ENCODE data around the gene SSPN. TPM values are rescaled to one million over a fixed set of nuclear protein-coding genes. Genes with fewer than 3 reads are reported as not detected.

The SSPN gene
- polyA plus RNA-seq, 1 donor: 11.5 TPM

GRCh38 chr12:26282339-26282940 lies 87.1 kb downstream of the SSPN start:
- DNase-seq: no peak
- Histone ChIP-seq H3K4me3 (ENCODE audit: low read length) (no peak overlapping the region), H3K9me3 (ENCODE audit: control insufficient read depth, low read depth, low read length) (no peaks in the 10 kb centered on the region), H3K36me3 (ENCODE audit: control insufficient read depth, insufficient read depth, low read length) (no peaks in the 10 kb centered on the region), H3K27ac (ENCODE audit: low read length) (no peak overlapping the region), H3K27me3 (ENCODE audit: control insufficient read depth, insufficient read depth, low read length) (no peaks in the 10 kb centered on the region), H3K4me1 (ENCODE audit: control insufficient read depth, insufficient read depth, low read length) (no peaks in the 10 kb centered on the region)
- 83% methylated on average over 1 of the region's 4 CpGs for WGBS (ENCODE audit: insufficient coverage, low lambda C conversion rate)

GRCh38 chr12:26283046-26283445 lies 87.7 kb downstream of the SSPN start:
- WGBS (ENCODE audit: insufficient coverage, low lambda C conversion rate): 0% methylated on average over 1 of the region's 1 CpG
- no peaks in the 10 kb centered on the region for H3K27me3 ChIP-seq (ENCODE audit: control insufficient read depth, insufficient read depth, low read length)
- no peaks in the 10 kb centered on the region for H3K9me3 ChIP-seq (ENCODE audit: control insufficient read depth, low read depth, low read length)
- DNase-seq: no peak
- no peaks in the 10 kb centered on the region for H3K4me1 ChIP-seq (ENCODE audit: control insufficient read depth, insufficient read depth, low read length)
- H3K4me3 ChIP-seq (ENCODE audit: low read length): no peak overlapping the region
- no peak overlapping the region for H3K27ac ChIP-seq (ENCODE audit: low read length)
- H3K36me3 ChIP-seq (ENCODE audit: control insufficient read depth, insufficient read depth, low read length): no peaks in the 10 kb centered on the region

- Histone ChIP-seq H3K9me3 (ENCODE audit: control insufficient read depth, low read depth, low read length) (no peaks in the 10 kb centered on the region), H3K36me3 (ENCODE audit: control insufficient read depth, insufficient read depth, low read length) (no peaks in the 10 kb centered on the region), H3K27ac (ENCODE audit: low read length) (no peak overlapping the region), H3K4me3 (ENCODE audit: low read length) (no peak overlapping the region), H3K27me3 (ENCODE audit: control insufficient read depth, insufficient read depth, low read length) (no peaks in the 10 kb centered on the region), H3K4me1 (ENCODE audit: control insufficient read depth, insufficient read depth, low read length) (no peaks in the 10 kb centered on the region)
- DNase-seq: no peak
- WGBS (ENCODE audit: insufficient coverage, low lambda C conversion rate): no CpG with 5 or more reads among the region's 2 CpGs
These were observed 88.2 kb downstream of the SSPN start for GRCh38 chr12:26283617-26284016.

GRCh38 chr12:26285401-26285800 lies 90.0 kb downstream of the SSPN start:
- DNase-seq: no peak

GRCh38 chr12:26286186-26286585 lies 90.8 kb downstream of the SSPN start:
- H3K9me3 ChIP-seq (ENCODE audit: control insufficient read depth, low read depth, low read length): no peaks in the 10 kb centered on the region
- no peaks in the 10 kb centered on the region for H3K27me3 ChIP-seq (ENCODE audit: control insufficient read depth, insufficient read depth, low read length)
- no peak overlapping the region for H3K27ac ChIP-seq (ENCODE audit: low read length)
- WGBS (ENCODE audit: insufficient coverage, low lambda C conversion rate): no CpG with 5 or more reads among the region's 6 CpGs
- H3K4me3 ChIP-seq (ENCODE audit: low read length): no peak overlapping the region
- no peak for DNase-seq
- no peaks in the 10 kb centered on the region for H3K36me3 ChIP-seq (ENCODE audit: control insufficient read depth, insufficient read depth, low read length)
- H3K4me1 ChIP-seq (ENCODE audit: control insufficient read depth, insufficient read depth, low read length): peaks cover 3% of the 10 kb centered on the region

More at GRCh38 chr12:26285401-26285800, 90.0 kb downstream of the SSPN start:
- no peak overlapping the region for H3K27ac ChIP-seq (ENCODE audit: low read length)
- H3K36me3 ChIP-seq (ENCODE audit: control insufficient read depth, insufficient read depth, low read length): no peaks in the 10 kb centered on the region
- no peaks in the 10 kb centered on the region for H3K4me1 ChIP-seq (ENCODE audit: control insufficient read depth, insufficient read depth, low read length)
- no peaks in the 10 kb centered on the region for H3K9me3 ChIP-seq (ENCODE audit: control insufficient read depth, low read depth, low read length)
- no peak overlapping the region for H3K4me3 ChIP-seq (ENCODE audit: low read length)
- no CpG with 5 or more reads among the region's 1 CpG for WGBS (ENCODE audit: insufficient coverage, low lambda C conversion rate)
- no peaks in the 10 kb centered on the region for H3K27me3 ChIP-seq (ENCODE audit: control insufficient read depth, insufficient read depth, low read length)

- H3K9me3 ChIP-seq (ENCODE audit: control insufficient read depth, low read depth, low read length): no peaks in the 10 kb centered on the region
- no peaks in the 10 kb centered on the region for H3K36me3 ChIP-seq (ENCODE audit: control insufficient read depth, insufficient read depth, low read length)
- H3K4me1 ChIP-seq (ENCODE audit: control insufficient read depth, insufficient read depth, low read length): peaks cover 3% of the 10 kb centered on the region
- no peak for DNase-seq
- no peaks in the 10 kb centered on the region for H3K27me3 ChIP-seq (ENCODE audit: control insufficient read depth, insufficient read depth, low read length)
- H3K27ac ChIP-seq (ENCODE audit: low read length): no peak overlapping the region
- WGBS (ENCODE audit: insufficient coverage, low lambda C conversion rate): no CpG with 5 or more reads among the region's 14 CpGs
- no peak overlapping the region for H3K4me3 ChIP-seq (ENCODE audit: low read length)
These were observed 92.5 kb downstream of the SSPN start for GRCh38 chr12:26287671-26288381.

- WGBS (ENCODE audit: insufficient coverage, low lambda C conversion rate): no CpG with 5 or more reads among the region's 2 CpGs
- H3K36me3 ChIP-seq (ENCODE audit: control insufficient read depth, insufficient read depth, low read length): no peaks in the 10 kb centered on the region
These were observed 95.2 kb downstream of the SSPN start for GRCh38 chr12:26290565-26290964.

GRCh38 chr12:26292596-26292995 lies 97.2 kb downstream of the SSPN start:
- Histone ChIP-seq H3K4me1 (ENCODE audit: control insufficient read depth, insufficient read depth, low read length) (peaks cover 3% of the 10 kb centered on the region), H3K36me3 (ENCODE audit: control insufficient read depth, insufficient read depth, low read length) (no peaks in the 10 kb centered on the region), H3K27me3 (ENCODE audit: control insufficient read depth, insufficient read depth, low read length) (no peaks in the 10 kb centered on the region), H3K9me3 (ENCODE audit: control insufficient read depth, low read depth, low read length) (no peaks in the 10 kb centered on the region), H3K4me3 (ENCODE audit: low read length) (no peak overlapping the region), H3K27ac (ENCODE audit: low read length) (no peak overlapping the region)
- no peak for DNase-seq
- WGBS (ENCODE audit: insufficient coverage, low lambda C conversion rate): no CpG with 5 or more reads among the region's 1 CpG

More at GRCh38 chr12:26290565-26290964, 95.2 kb downstream of the SSPN start:
- Histone ChIP-seq H3K27ac (ENCODE audit: low read length) (peak overlapping the region; percentile 24), H3K27me3 (ENCODE audit: control insufficient read depth, insufficient read depth, low read length) (no peaks in the 10 kb centered on the region), H3K9me3 (ENCODE audit: control insufficient read depth, low read depth, low read length) (no peaks in the 10 kb centered on the region), H3K4me1 (ENCODE audit: control insufficient read depth, insufficient read depth, low read length) (peaks cover 3% of the 10 kb centered on the region), H3K4me3 (ENCODE audit: low read length) (no peak overlapping the region)
- DNase-seq: peak; percentile 44 to 91

GRCh38 chr12:26293612-26294011 lies 98.2 kb downstream of the SSPN start:
- H3K36me3 ChIP-seq (ENCODE audit: control insufficient read depth, insufficient read depth, low read length): no peaks in the 10 kb centered on the region
- H3K4me3 ChIP-seq (ENCODE audit: low read length): no peak overlapping the region
- no CpG with 5 or more reads among the region's 2 CpGs for WGBS (ENCODE audit: insufficient coverage, low lambda C conversion rate)
- no peak overlapping the region for H3K27ac ChIP-seq (ENCODE audit: low read length)
- no peaks in the 10 kb centered on the region for H3K9me3 ChIP-seq (ENCODE audit: control insufficient read depth, low read depth, low read length)
- no peak for DNase-seq
- H3K27me3 ChIP-seq (ENCODE audit: control insufficient read depth, insufficient read depth, low read length): no peaks in the 10 kb centered on the region
- H3K4me1 ChIP-seq (ENCODE audit: control insufficient read depth, insufficient read depth, low read length): peaks cover 3% of the 10 kb centered on the region

GRCh38 chr12:26295001-26295400 lies 99.6 kb downstream of the SSPN start:
- peaks cover 3% of the 10 kb centered on the region for H3K4me1 ChIP-seq (ENCODE audit: control insufficient read depth, insufficient read depth, low read length)
- no peaks in the 10 kb centered on the region for H3K27me3 ChIP-seq (ENCODE audit: control insufficient read depth, insufficient read depth, low read length)
- 100% methylated on average over 1 of the region's 4 CpGs for WGBS (ENCODE audit: insufficient coverage, low lambda C conversion rate)
- H3K27ac ChIP-seq (ENCODE audit: low read length): no peak overlapping the region
- no peak for DNase-seq
- H3K9me3 ChIP-seq (ENCODE audit: control insufficient read depth, low read depth, low read length): no peaks in the 10 kb centered on the region
- no peak overlapping the region for H3K4me3 ChIP-seq (ENCODE audit: low read length)
- no peaks in the 10 kb centered on the region for H3K36me3 ChIP-seq (ENCODE audit: control insufficient read depth, insufficient read depth, low read length)

All from large intestine (tissue), 3 donors.